Colonic mucosa (tissue), 4 donors: ENCODE data around the gene PSMB3. TPM values are rescaled to one million over a fixed set of nuclear protein-coding genes. Genes with fewer than 3 reads are reported as not detected.

Experiments used
- DNase-seq: peaks from one replicate; pipeline ENCODE4 v3.0.0-alpha.2; 2020
- H3K27ac ChIP-seq: fragments of 200-600 bp; one replicate; pipeline ENCODE4 v1.8.0; 2021
- H3K27me3 ChIP-seq: fragments of 200-600 bp; one replicate; pipeline ENCODE4 v1.8.0; 2021
- H3K36me3 ChIP-seq: fragments of 200-600 bp; one replicate; pipeline ENCODE4 v1.8.0; 2021
- H3K4me1 ChIP-seq: fragments of 200-600 bp; one replicate; pipeline ENCODE4 v1.8.0; 2021; ENCODE audit warnings: mild to moderate bottlenecking
- H3K4me3 ChIP-seq: fragments of 200-600 bp; one replicate; pipeline ENCODE4 v1.8.0; 2021
- H3K9ac ChIP-seq, 2 donors: one replicate each; pipeline ENCODE4 v1.7.0; 2013; ENCODE audit warnings: control low read depth in 2 of 2, low read depth in 2 of 2, low read length in 2 of 2
- H3K9me3 ChIP-seq: fragments of 200-600 bp; one replicate; pipeline ENCODE4 v1.8.0; 2021
- intact Hi-C: fragments of 100-400 bp; cut with DNase I; formaldehyde crosslinking; loops from one replicate; pipeline ENCODE4 v1.14.1; 2022
- total RNA-seq, 2 donors: library from RNA; stranded (reverse); fragmentation: NEBNext Ultra II Directional in 1 of 2; extraction: Animal tissue kit (Norgen Biotek cat#: 25700) in 1 of 2; gene quantifications; one replicate each; pipeline ENCODE4 v1.2.1, GENCODE V29; 2021
- TF ChIP-seq, protein P1 (sequence below): fragments of 200-600 bp; IDR thresholded peaks from one replicate; pipeline ENCODE4 v1.8.0; 2022; ENCODE audit warnings: antibody characterized with exemption, mild to moderate bottlenecking
- donor health status: healthy.
- donor health status: DM: no; HTN: no; CAD: no.
- donor health status: DM: no; HTN: no; CAD: no.

The PSMB3 gene
- total RNA-seq, 2 donors from 2014 or later, result 160 to 253 TPM

DNA sequence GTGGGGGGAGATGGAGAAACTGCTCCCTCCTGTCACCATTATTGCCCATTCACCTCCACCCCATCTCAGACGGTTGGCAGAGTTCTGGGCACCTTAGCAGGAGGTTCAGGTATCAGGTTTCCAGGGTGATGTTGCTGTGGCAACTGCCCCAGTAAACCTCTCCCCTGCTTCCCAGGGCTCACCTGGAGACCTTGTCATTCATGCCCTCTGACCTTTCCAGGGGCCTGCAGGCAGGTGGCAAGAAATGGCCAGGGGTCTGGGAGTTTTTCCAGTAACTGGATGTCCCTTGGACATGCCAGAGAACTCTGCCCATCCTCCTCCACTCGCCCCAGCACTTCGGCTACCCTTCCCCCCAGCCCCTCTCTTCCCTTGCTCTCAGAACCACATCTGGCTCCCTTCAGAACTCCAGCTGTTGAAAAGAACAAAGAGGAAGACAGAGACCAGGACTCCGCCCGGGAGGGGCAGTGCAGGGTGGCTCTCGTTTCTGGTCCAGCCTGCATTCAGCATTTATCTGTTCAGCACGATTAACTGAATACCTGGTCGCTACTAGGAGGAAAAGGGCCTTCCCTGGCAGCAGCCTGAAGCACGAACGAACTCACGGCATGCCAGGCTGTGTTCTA is 39.0 kb upstream of the PSMB3 start:
- Histone ChIP-seq H3K9me3 (no peaks in the 10 kb centered on the region), H3K36me3 (no peaks in the 10 kb centered on the region), H3K9ac (no peak overlapping the region), H3K4me3 (no peak overlapping the region), H3K27ac (no peak overlapping the region), H3K4me1 (no peaks in the 10 kb centered on the region), H3K27me3 (no peaks in the 10 kb centered on the region)
- TF ChIP-seq, protein P1, sequence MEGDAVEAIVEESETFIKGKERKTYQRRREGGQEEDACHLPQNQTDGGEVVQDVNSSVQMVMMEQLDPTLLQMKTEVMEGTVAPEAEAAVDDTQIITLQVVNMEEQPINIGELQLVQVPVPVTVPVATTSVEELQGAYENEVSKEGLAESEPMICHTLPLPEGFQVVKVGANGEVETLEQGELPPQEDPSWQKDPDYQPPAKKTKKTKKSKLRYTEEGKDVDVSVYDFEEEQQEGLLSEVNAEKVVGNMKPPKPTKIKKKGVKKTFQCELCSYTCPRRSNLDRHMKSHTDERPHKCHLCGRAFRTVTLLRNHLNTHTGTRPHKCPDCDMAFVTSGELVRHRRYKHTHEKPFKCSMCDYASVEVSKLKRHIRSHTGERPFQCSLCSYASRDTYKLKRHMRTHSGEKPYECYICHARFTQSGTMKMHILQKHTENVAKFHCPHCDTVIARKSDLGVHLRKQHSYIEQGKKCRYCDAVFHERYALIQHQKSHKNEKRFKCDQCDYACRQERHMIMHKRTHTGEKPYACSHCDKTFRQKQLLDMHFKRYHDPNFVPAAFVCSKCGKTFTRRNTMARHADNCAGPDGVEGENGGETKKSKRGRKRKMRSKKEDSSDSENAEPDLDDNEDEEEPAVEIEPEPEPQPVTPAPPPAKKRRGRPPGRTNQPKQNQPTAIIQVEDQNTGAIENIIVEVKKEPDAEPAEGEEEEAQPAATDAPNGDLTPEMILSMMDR, result no peak
- intact Hi-C loops, result no loop called here
- no peak for DNase-seq

DNA sequence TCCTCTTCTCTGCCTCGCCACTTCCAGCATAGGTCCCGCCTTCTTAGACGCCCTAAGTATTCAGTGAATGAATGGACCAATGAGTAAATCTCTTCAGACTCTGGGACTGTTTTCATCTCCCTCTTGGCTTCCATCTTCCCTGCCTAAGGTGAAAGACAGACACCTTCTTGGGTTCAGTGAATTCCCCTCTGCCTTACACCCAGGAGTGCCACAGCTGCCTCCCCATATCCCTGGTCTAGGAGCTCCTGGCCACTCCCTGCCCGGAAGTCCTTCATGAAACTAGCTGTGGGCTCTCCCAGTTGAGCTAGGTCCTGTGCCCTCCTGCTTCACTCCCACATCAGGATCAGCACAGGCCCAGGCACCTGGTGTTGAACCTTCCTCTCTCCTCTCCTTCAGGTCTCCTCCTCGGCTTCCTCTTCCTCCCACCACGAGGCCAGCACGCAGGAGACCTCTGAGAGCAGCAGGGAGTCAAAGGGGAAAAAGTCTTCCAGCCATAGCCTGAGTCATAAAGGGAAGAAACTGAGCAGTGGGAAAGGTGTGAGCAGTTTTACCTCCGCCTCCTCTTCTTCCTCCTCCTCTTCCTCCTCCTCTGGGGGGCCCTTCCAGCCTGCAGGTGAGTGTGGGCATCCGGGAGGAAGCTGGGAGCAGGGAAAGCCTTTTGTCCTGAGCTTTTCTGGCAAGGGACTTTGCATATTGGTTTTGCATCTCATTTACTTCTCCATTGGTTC is 37.2 kb upstream of the PSMB3 start:
- Histone ChIP-seq H3K27ac (no peak overlapping the region), H3K4me3 (no peak overlapping the region), H3K9me3 (no peaks in the 10 kb centered on the region), H3K27me3 (no peaks in the 10 kb centered on the region), H3K4me1 (no peaks in the 10 kb centered on the region), H3K9ac (no peak overlapping the region), H3K36me3 (no peaks in the 10 kb centered on the region)
- DNase-seq, result no peak
- intact Hi-C loops, result no loop called here
- TF ChIP-seq, protein P1, result no peak

DNA sequence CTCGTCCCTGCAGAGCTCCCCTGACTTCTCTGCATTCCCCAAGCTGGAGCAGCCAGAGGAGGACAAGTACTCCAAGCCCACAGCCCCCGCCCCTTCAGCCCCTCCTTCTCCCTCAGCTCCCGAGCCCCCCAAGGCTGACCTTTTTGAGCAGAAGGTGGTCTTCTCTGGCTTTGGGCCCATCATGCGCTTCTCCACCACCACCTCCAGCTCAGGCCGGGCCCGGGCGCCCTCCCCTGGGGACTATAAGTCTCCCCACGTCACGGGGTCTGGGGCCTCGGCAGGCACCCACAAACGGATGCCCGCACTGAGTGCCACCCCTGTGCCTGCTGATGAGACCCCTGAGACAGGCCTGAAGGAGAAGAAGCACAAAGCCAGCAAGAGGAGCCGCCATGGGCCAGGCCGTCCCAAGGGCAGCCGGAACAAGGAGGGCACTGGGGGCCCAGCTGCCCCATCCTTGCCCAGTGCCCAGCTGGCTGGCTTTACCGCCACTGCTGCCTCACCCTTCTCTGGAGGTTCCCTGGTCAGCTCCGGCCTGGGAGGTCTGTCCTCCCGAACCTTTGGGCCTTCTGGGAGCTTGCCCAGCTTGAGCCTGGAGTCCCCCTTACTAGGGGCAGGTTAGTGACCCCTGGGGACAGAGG is 36.1 kb upstream of the PSMB3 start:
- Histone ChIP-seq H3K27me3 (no peaks in the 10 kb centered on the region), H3K9ac (no peak overlapping the region), H3K4me1 (no peaks in the 10 kb centered on the region), H3K9me3 (no peaks in the 10 kb centered on the region), H3K36me3 (no peaks in the 10 kb centered on the region), H3K4me3 (no peak overlapping the region), H3K27ac (no peak overlapping the region)
- intact Hi-C loops, result no loop called here
- no peak for DNase-seq
- TF ChIP-seq, protein P1, result no peak

DNA sequence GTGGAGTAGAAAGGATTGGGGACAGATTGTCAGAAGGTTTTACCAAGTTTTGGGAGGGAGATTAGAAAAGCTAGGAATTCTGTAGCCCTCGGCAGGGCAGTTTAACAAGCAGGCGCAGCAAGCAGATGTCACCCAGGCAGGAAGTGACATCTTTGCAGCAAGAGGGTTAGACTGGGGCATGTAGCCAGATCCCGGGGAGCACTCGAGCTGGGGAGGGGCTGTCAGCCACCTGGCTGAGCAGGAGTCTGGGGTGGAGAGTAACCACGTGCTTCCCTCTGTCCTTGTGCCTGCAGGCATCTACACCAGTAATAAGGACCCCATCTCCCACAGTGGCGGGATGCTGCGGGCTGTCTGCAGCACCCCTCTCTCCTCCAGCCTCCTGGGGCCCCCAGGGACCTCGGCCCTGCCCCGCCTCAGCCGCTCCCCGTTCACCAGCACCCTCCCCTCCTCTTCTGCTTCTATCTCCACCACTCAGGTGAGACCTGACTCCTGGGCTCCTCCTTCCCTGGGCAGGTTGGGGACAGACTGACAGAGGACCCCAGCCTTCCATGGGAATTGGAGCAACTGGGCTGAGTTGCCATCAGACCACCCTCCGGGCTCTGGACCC is 35.3 kb upstream of the PSMB3 start:
- Histone ChIP-seq H3K9me3 (no peaks in the 10 kb centered on the region), H3K4me3 (no peak overlapping the region), H3K36me3 (no peaks in the 10 kb centered on the region), H3K9ac (no peak overlapping the region), H3K27ac (no peak overlapping the region), H3K4me1 (no peaks in the 10 kb centered on the region), H3K27me3 (no peaks in the 10 kb centered on the region)
- intact Hi-C loops, result no loop called here
- DNase-seq, result no peak
- TF ChIP-seq, protein P1, result no peak

DNA sequence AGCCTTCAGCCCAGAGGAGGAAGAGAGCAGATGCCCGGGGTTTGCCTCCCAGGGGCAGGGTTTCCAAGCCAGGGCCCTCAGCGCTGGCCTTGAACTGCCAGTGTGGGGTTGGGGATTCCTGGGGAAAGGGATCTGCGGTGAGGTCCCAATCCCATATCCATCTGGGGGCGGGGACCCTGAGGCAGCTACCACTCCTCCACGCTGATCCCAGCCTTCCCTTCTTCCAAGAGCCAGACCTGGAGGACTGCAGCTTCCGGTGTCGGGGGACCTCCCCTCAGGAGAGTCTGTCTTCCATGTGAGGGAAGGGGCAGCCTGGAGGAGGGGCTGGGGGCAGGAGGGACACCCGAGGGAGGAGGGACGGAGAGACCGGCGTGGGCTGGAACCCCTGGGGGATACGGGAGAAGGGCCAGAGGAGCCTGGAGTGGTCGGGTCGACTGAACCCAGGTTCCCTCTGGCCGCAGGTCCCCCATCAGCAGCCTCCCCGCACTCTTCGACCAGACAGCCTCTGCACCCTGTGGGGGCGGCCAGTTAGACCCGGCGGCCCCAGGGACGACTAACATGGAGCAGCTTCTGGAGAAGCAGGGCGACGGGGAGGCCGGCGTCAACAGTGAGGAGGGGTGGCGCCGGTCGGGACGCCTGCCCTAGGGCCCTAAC is 33.1 kb upstream of the PSMB3 start:
- intact Hi-C loops, result no loop called here
- TF ChIP-seq, protein P1, result no peak
- H3K9me3 ChIP-seq, result no peaks in the 10 kb centered on the region
- H3K4me3 ChIP-seq, result no peak overlapping the region
- no peaks in the 10 kb centered on the region for H3K36me3 ChIP-seq
- DNase-seq, result no peak
- no peak overlapping the region for H3K27ac ChIP-seq
- H3K27me3 ChIP-seq, result no peaks in the 10 kb centered on the region
- no peak overlapping the region for H3K9ac ChIP-seq
- peaks cover 1% of the 10 kb centered on the region for H3K4me1 ChIP-seq
